ENCODE measurements around the gene RASA1. TPM values are rescaled to one million over a fixed set of nuclear protein-coding genes. Genes with fewer than 3 reads are reported as not detected.

RASA1 gene
- total RNA-seq, 2 experiments from 2014 or later, result 17.6 to 19.3 TPM

DNA sequence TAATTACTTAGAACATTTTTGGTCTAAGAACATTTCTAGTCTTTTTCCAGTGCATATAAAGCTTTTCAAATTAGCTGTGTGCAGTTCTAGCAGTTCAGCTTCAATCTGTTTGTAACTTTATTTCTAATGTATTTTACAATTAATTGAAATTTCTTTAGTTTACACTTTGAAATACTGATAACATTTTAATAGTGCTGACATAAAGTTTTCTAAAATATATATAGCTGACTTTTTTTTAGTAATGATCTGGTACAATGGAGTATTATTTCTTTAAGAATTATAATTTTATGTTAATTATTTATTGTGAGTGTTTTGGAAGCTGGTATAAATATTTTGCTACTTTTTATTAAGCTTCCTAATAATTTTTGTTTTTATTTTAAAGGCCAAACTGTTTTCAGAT, 101.7 kb downstream of the RASA1 start:
- ATAC-seq (no peak), DNase-seq (no peak)
- Mint-ChIP-seq H3K9me3 (no peaks in the 10 kb centered on the region), H3K36me3 (ENCODE audit: low read depth) (peaks cover 34% of the 10 kb centered on the region), H3K27ac (no peak overlapping the region), H3K4me3 (no peak overlapping the region), H3K27me3 (no peaks in the 10 kb centered on the region), H3K4me1 (ENCODE audit: low read depth) (peaks cover 8% of the 10 kb centered on the region)
- intact Hi-C loops (cut with micrococcal nuclease), result no loop called here
- POLR2A ChIA-PET, result no interaction called here
- TF ChIP-seq CTCF (IDR thresholded peaks at IDR 0.05), result no peak
- CTCF ChIA-PET, result no interaction called here

DNA sequence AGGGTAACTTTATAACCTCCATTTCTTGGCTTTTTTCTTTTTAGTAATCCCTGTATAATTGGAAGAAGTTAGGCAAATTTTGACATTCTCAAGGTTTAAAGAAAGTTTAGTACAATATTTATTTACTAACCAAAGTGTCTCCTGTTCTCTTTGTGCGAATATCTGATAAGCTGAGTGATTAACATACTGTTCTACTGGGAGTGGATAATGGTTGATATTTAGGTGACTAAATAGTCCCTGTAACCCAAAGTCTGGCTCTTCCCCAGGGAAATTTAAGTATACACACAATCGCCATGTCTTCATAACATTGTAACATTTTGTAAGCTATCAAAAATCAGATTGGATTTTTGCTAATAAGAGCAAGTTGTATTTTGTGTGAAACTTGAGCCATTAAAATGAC, 105.0 kb downstream of the RASA1 start:
- CTCF ChIA-PET, result interaction anchor here (1.2 kb wide), 1 partner anchor 12 kb away, joined by 3 read pairs; no protein-coding TSS in a partner anchor
- Mint-ChIP-seq H3K4me3 (no peak overlapping the region), H3K27ac (no peak overlapping the region), H3K9me3 (no peaks in the 10 kb centered on the region), H3K4me1 (ENCODE audit: low read depth) (peaks cover 3% of the 10 kb centered on the region), H3K27me3 (no peaks in the 10 kb centered on the region), H3K36me3 (ENCODE audit: low read depth) (peaks cover 34% of the 10 kb centered on the region)
- DNase-seq (no peak), ATAC-seq (no peak)
- intact Hi-C loops (cut with micrococcal nuclease), result no loop called here
- TF ChIP-seq CTCF (IDR thresholded peaks at IDR 0.05), result no peak
- POLR2A ChIA-PET, result no interaction called here

DNA sequence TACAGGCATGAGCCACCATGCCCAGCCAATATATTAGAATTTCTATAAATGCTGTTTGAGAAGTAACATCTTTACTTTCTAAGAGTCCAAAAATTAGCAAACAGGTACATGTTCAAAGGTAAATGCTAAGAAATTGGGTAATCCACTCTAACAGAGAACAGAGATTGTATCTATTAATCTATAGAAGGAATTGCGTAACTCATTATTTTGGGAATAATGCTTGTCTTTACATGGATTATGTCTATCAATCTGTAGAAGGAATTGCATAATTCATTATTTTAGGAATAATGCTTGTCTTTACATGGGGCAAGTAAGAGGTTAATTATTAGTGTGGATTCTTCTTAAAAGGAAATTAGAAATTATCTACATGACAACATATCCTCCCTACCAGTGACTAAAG, 114.5 kb downstream of the RASA1 start:
- Mint-ChIP-seq H3K4me3 (no peak overlapping the region), H3K9me3 (no peaks in the 10 kb centered on the region), H3K4me1 (ENCODE audit: low read depth) (no peaks in the 10 kb centered on the region), H3K27ac (no peak overlapping the region), H3K36me3 (ENCODE audit: low read depth) (peaks cover 25% of the 10 kb centered on the region), H3K27me3 (no peaks in the 10 kb centered on the region)
- no peak for DNase-seq
- TF ChIP-seq CTCF (IDR thresholded peaks at IDR 0.05), result no peak
- CTCF ChIA-PET, result no interaction called here
- no peak for ATAC-seq
- POLR2A ChIA-PET, result interaction anchor here (1.1 kb wide), 1 partner anchor 31 kb away, joined by 3 read pairs; the partner anchor contains the start of gene CCNH
- intact Hi-C loops (cut with micrococcal nuclease), result no loop called here

DNA sequence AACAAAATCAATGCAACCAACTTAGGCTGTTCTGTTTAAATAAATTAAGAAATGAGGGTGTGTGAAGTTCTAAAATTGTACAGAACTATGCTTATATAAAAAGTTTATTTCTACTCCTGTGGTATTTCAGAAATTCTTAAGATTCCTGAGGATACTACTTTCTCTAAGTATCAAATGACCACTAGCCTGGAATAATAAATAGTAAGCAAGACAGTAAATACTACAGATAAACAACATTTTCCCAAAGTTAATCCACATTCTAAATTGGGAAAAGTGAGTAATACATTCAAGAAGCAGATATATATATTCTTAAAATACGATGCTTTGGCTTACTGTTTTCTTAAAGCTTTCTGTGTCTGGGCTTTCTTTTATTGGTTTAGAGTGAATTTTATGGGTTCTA, 115.5 kb downstream of the RASA1 start:
- CTCF ChIA-PET, result interaction anchor here (2.0 kb wide), 1 partner anchor 17 kb away, joined by 6 read pairs; no protein-coding TSS in a partner anchor
- H3K36me3 Mint-ChIP-seq (ENCODE audit: low read depth), result peaks cover 26% of the 10 kb centered on the region

GRCh38 chr5:87385802-87386201, 118.1 kb downstream of the RASA1 start:
- no peaks in the 10 kb centered on the region for H3K9me3 Mint-ChIP-seq
- TF ChIP-seq CTCF (IDR thresholded peaks at IDR 0.05), result no peak
- ChIA-PET POLR2A (no interaction called here), CTCF (interaction anchor here (0.9 to 1.2 kb wide), 2 partner anchors 325 to 505 kb away, joined by 3 read pairs; no protein-coding TSS in a partner anchor)
- no peak overlapping the region for H3K27ac Mint-ChIP-seq
- DNase-seq (no peak), ATAC-seq (no peak)
- intact Hi-C loops (cut with micrococcal nuclease), result no loop called here
- no peaks in the 10 kb centered on the region for H3K27me3 Mint-ChIP-seq
- H3K4me3 Mint-ChIP-seq, result no peak overlapping the region
- H3K4me1 Mint-ChIP-seq (ENCODE audit: low read depth), result peaks cover 12% of the 10 kb centered on the region
- H3K36me3 Mint-ChIP-seq (ENCODE audit: low read depth), result peaks cover 34% of the 10 kb centered on the region

More for the DNA sequence above, 115.5 kb downstream of the RASA1 start:
- TF ChIP-seq CTCF (IDR thresholded peaks at IDR 0.05), result no peak
- intact Hi-C loops (cut with micrococcal nuclease), result no loop called here
- POLR2A ChIA-PET, result interaction anchor here (0.8 kb wide), 1 partner anchor 122 kb away, joined by 7 read pairs; no protein-coding TSS in a partner anchor
- no peaks in the 10 kb centered on the region for H3K4me1 Mint-ChIP-seq (ENCODE audit: low read depth)
- no peak overlapping the region for H3K27ac Mint-ChIP-seq
- H3K27me3 Mint-ChIP-seq, result no peaks in the 10 kb centered on the region
- H3K9me3 Mint-ChIP-seq, result no peaks in the 10 kb centered on the region
- H3K4me3 Mint-ChIP-seq, result no peak overlapping the region
- ATAC-seq, result no peak
- no peak for DNase-seq

Measured in activated CD8-positive, alpha-beta T cell treated with anti-CD3 and anti-CD28 coated beads for 36 hours (primary cell).